ENCODE measurements around the gene ADPRHL1. TPM values are rescaled to one million over a fixed set of nuclear protein-coding genes. Genes with fewer than 3 reads are reported as not detected.

The ADPRHL1 gene
- total and polyA plus RNA-seq, 7 donors = 186 to 776 (median 294) TPM

DNA sequence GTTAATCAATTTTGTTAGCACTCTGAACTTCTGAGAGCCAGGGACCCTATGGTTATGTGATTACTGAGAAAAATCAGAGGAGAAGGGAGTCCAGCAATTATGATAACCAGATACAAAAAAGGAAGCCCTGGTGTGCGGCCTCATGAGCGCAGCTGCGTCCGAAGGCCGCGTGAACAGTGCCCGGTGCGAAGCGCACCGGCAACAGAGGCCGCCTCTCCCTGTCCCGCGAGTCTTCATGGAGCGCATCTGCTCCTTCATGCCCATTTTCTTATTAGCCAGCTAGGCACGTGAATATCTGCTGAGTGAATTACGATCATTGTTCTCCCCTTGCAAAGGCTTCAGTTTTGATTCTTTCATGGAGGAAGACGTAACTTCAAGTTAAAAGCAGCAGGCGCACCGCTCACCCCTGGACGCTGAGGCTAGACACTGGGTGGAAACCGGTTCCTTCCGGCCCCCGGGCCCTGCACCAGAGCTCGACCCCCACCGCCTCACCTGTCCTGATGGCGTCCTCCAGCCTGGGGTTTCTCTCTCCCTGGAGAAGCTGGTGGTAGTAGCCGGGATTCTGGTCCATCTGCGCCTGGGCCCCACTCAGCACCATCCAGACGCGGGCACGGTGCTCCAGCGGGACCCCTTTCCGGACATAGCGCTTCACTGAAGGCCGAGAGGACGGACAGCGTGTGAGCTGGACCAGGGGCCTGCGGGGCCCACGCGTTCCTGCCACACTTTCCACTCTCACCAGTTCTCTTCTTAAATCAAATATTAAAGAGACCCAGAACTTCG, 98.3 kb downstream of the ADPRHL1 start:
- Histone ChIP-seq H3K4me1 (no peaks in the 10 kb centered on the region), H3K27me3 (ENCODE audit: insufficient read depth in 3 of 3, low read length in 2 of 3) (no peaks in the 10 kb centered on the region), H3K9me3 (no peaks in the 10 kb centered on the region), H3K36me3 (ENCODE audit: insufficient read depth in 1 of 2, low read depth in 1 of 2) (peaks cover 0 to 29% of the 10 kb centered on the region in 2 donors), H3K4me3 (no peak overlapping the region), H3K27ac (no peak overlapping the region)
- WGBS, 3 donors = 90 to 93% (median 92%) methylated on average over 41 of the region's 41 CpGs
- TF ChIP-seq, protein P1, sequence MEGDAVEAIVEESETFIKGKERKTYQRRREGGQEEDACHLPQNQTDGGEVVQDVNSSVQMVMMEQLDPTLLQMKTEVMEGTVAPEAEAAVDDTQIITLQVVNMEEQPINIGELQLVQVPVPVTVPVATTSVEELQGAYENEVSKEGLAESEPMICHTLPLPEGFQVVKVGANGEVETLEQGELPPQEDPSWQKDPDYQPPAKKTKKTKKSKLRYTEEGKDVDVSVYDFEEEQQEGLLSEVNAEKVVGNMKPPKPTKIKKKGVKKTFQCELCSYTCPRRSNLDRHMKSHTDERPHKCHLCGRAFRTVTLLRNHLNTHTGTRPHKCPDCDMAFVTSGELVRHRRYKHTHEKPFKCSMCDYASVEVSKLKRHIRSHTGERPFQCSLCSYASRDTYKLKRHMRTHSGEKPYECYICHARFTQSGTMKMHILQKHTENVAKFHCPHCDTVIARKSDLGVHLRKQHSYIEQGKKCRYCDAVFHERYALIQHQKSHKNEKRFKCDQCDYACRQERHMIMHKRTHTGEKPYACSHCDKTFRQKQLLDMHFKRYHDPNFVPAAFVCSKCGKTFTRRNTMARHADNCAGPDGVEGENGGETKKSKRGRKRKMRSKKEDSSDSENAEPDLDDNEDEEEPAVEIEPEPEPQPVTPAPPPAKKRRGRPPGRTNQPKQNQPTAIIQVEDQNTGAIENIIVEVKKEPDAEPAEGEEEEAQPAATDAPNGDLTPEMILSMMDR (IDR thresholded peaks at IDR 0.05) = no peak
- ATAC-seq = no peak
- peak in 1 of 2 donors; percentile 34 for DNase-seq
- intact Hi-C loops (cut with DNase I) = no loop called here

GRCh38 chr13:113353254-113353653, 100.0 kb downstream of the ADPRHL1 start:
- ATAC-seq (no peak), DNase-seq (peak in 1 of 2 donors; percentile 37)
- Histone ChIP-seq H3K9me3 (no peaks in the 10 kb centered on the region), H3K36me3 (ENCODE audit: insufficient read depth in 1 of 2, low read depth in 1 of 2) (peaks cover 0 to 40% of the 10 kb centered on the region in 2 donors), H3K27me3 (ENCODE audit: insufficient read depth in 3 of 3, low read length in 2 of 3) (no peaks in the 10 kb centered on the region), H3K4me3 (no peak overlapping the region), H3K27ac (no peak overlapping the region), H3K4me1 (no peaks in the 10 kb centered on the region)
- TF ChIP-seq, protein P1 (IDR thresholded peaks at IDR 0.05) = no peak
- intact Hi-C loops (cut with DNase I) = no loop called here
- WGBS, 3 donors = 87 to 88% (median 87%) methylated on average over 12 of the region's 12 CpGs

DNA sequence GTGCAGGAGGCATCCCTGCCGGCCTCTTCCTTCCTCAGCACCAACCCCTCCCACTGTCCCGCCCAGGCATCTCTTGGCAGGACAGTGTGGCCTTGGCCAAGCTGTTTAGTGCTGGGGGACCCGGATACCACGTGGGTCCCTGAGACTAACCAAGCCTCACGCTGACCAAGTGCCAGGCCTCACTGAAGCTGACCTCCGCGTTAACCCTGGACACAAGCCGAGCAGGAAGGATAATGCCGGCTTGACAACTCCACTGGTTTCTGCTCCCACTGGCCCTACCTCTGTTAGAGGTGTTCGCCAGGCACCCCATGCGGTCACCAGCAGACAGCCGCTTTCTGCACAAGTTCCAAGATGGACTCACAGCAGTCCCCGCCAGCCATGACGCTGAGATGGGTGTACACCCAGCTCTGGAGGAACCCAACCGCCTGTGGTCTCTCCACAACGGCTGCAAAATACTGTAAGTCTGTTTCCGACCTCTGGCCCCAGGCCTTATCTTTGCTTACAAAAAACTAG, 101.7 kb downstream of the ADPRHL1 start:
- intact Hi-C loops (cut with DNase I) = no loop called here
- Histone ChIP-seq H3K27ac (no peak overlapping the region), H3K9me3 (no peaks in the 10 kb centered on the region), H3K4me3 (no peak overlapping the region), H3K36me3 (ENCODE audit: insufficient read depth in 1 of 2, low read depth in 1 of 2) (peaks cover 0 to 44% of the 10 kb centered on the region in 2 donors), H3K27me3 (ENCODE audit: insufficient read depth in 3 of 3, low read length in 2 of 3) (no peaks in the 10 kb centered on the region), H3K4me1 (no peaks in the 10 kb centered on the region)
- ATAC-seq (peak in 3 of 4 donors; percentile 30 to 85 (median 84)), DNase-seq (peak in 1 of 2 donors; percentile 59)
- TF ChIP-seq, protein P1 (IDR thresholded peaks at IDR 0.05) = no peak
- 45 to 75% (median 64%) methylated on average over 17 of the region's 17 CpGs for WGBS, 3 donors

DNA sequence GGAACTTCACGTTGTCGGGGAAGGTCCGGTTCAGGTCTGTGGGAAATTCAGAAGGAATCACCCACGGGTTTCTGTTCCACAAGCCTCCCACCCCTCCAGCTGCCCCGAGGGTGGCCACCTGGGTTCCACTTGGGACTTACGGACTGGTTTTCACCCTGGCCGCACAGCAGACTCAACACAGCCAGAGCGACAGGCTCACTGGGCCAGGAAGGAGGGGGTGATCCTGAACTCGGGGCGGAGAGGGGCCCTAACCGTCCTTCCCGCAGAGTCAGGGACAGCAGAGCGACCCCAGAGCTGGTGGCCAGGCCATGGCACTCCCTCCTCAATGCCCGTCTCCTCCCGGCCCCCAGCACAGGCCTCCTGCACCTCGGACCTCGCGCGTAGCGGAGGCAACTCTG, 102.4 kb downstream of the ADPRHL1 start:
- intact Hi-C loops (cut with DNase I) = no loop called here
- ATAC-seq (peak in 1 of 4 donors; percentile 30), DNase-seq (peak in 1 of 2 donors; percentile 47)
- 92 to 95% (median 94%) methylated on average over 20 of the region's 20 CpGs for WGBS, 3 donors
- Histone ChIP-seq H3K9me3 (no peaks in the 10 kb centered on the region), H3K36me3 (ENCODE audit: insufficient read depth in 1 of 2, low read depth in 1 of 2) (peaks cover 0 to 44% of the 10 kb centered on the region in 2 donors), H3K27ac (no peak overlapping the region), H3K27me3 (ENCODE audit: insufficient read depth in 3 of 3, low read length in 2 of 3) (no peaks in the 10 kb centered on the region), H3K4me1 (no peaks in the 10 kb centered on the region), H3K4me3 (no peak overlapping the region)
- TF ChIP-seq, protein P1 (IDR thresholded peaks at IDR 0.05) = no peak

Measured in psoas muscle (tissue), 8 donors.